SK-N-DZ (cell line): ENCODE measurements around the gene DDX5.

ENCODE experiments used
- DNase-seq: peaks from one replicate; pipeline ENCODE4 v3.0.0-alpha.2; 2015; ENCODE audit warnings: low spot score
- small RNA-seq, 2 experiments: library from RNA; depleted of rRNA; stranded (forward); fragments of <200 nt; gene quantifications; one replicate each; pipeline ENCODE3, GENCODE V24; 2014

Gene DDX5

GRCh38 chr17:64448665-64449512 is 57.2 kb downstream of the DDX5 start, which contains the start of gene MILR1:
TSS of gene MILR1 (plus strand) at chr17:64449115. CDS start at chr17:64449169, 54 bp downstream.
- DNase-seq, result no peak

Small RNA genes within 50 kb of the gene (small RNA-seq; reads per million reads assigned to genes)
- gene ATP5MFP4, result 0 reads per million in 2 experiments
